ENCODE measurements around the gene PURA. TPM values are rescaled to one million over a fixed set of nuclear protein-coding genes. Genes with fewer than 3 reads are reported as not detected.
A peak's percentile ranks its signal among the peaks of the same experiment; 100 is the strongest.

The PURA gene
- total and polyA plus RNA-seq, 2 donors (not counting 3 experiments of a cell fraction or from before 2014, with no cell fraction given): 1.3 to 8.2 TPM

DNA sequence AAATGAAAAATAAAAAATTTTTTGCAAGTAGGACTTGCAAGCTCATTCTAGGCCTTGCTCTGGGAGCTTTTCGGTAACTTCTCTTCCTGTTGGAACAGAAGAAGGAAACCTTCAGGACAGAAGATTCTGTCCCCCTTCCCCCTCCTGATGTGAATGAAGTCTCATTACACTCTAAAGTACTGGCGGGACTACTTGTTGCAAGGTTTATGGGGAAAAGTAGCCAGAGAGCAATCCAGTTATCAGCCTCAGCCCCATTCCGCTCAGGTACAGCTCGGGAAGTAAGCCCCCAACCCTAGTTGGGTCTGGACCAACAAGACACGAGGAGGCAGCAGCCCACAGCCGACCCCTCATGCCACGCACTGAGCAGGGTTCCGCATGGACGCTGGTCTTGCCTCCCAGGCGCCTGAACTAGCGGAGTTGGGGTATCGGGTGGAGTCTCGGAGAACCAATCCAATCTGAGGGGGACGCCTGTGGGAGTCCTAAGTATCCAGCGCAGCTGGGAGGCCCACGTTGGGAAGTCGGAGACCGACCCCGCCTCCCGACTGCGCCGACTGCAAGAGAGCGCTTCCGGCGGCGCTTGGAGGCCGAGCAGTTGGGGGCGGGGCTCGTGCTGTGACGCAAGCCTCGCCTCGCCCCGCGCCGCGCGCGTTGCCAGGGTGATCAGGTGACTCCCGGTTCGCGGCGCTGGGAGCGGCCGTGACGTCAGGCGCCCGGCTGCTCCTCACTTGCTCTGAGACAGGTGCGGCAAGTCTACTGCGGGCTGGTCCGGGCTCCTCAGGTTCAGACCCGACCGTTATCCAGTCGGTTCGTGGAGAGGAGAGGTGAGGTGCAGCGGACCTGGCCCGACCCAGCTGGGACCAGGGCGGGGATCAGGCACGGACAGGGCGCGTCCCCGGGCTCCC, 60.8 kb downstream of the PURA start, which contains the start of gene CYSTM1:
Gene CYSTM1, plus strand, starts transcription at position 724 of the 902 bp plus-strand sequence. CDS start 19,278 bp downstream, outside the sequence.
- BruUV-seq (replicated peaks): TSS peak; percentile 59
- Histone ChIP-seq H3K9ac (replicated peaks; ENCODE audit: extremely low read depth, insufficient read depth, low read length) (peak within 1 kb of the TSS; percentile 92), H3K4me3 (replicated peaks in 1 of 3; ENCODE audit: insufficient read depth in 1 of 3, low read depth in 1 of 3, low read length in 3 of 3) (peak within 1 kb of the TSS; percentile 49 to 100 (median 56)), H3K4me2 (ENCODE audit: insufficient read depth, low read length) (peak within 1 kb of the TSS; percentile 77), H3K36me3 (ENCODE audit: control insufficient read depth in 2 of 2, extremely low read depth in 1 of 2, insufficient read depth in 2 of 2, low read length in 2 of 2) (no peaks in the 10 kb centered on the region), H2AFZ (ENCODE audit: low read depth, low read length) (peak within 1 kb of the TSS; percentile 82), H4K20me1 (replicated peaks; ENCODE audit: control insufficient read depth, extremely low read depth, insufficient read depth, low read length) (no peaks in the 10 kb centered on the region), H3K9me3 (replicated peaks; ENCODE audit: control insufficient read depth, insufficient read depth, low read length) (no peaks in the 10 kb centered on the region), H3K79me2 (ENCODE audit: control insufficient read depth, insufficient read depth, low read length) (no peaks in the 10 kb centered on the region), H3K9me1 (replicated peaks; ENCODE audit: control insufficient read depth, extremely low read depth, insufficient read depth, low read length) (no peaks in the 10 kb centered on the region), H3K4me1 (ENCODE audit: control insufficient read depth, extremely low read depth, insufficient read depth, low read length) (peaks cover 11% of the 10 kb centered on the region), H3K27ac (ENCODE audit: insufficient read depth, low read depth, low read length) (peak within 1 kb of the TSS; percentile 75), H3K27me3 (ENCODE audit: control insufficient read depth in 2 of 2, insufficient read depth in 2 of 2, low read length in 2 of 2) (peaks cover 0 to 1% of the 10 kb centered on the region in 2 experiments)
- dilution Hi-C loops (cut with MboI; ENCODE audit: extremely low pct_ligation_motif_present, low sequenced_read_pairs) (no loop called here), intact Hi-C loops (cut with micrococcal nuclease) (loop anchor here (2.0 to 5.0 kb wide), 2 partner anchors 66 to 183 kb away; no protein-coding TSS in a partner anchor)
- POLR2A ChIA-PET: interaction anchor here (0.9 kb wide), 1 partner anchor 9 kb away, joined by 4 read pairs; no protein-coding TSS in a partner anchor
- DNase-seq (ENCODE audit: low read depth, low spot score) (peak; percentile 93), FAIRE-seq (peak; percentile 93)
- CTCF ChIA-PET: interaction anchor here (0.7 to 3.1 kb wide), 7 partner anchors 16 to 184 kb away, joined by 3 to 12 read pairs (median 3); no protein-coding TSS in a partner anchor
- TF ChIP-seq POLR2AphosphoS5 (IDR thresholded peaks at IDR 0.05; ENCODE audit: insufficient read depth, low read depth, low read length) (peak; percentile 78), MYC (IDR thresholded peaks at IDR 0.05; ENCODE audit: low read depth, low read length) (no peak), JUN (IDR thresholded peaks at IDR 0.05; ENCODE audit: borderline replicate concordance, insufficient read depth, insufficient read length, low read depth) (no peak), POLR2A (IDR thresholded peaks at IDR 0.05; ENCODE audit: low read depth, low read length) (peak; percentile 69), FOS (IDR thresholded peaks at IDR 0.05; ENCODE audit: borderline replicate concordance, insufficient read depth, low read length) (no peak), GATA2 (IDR thresholded peaks at IDR 0.05; ENCODE audit: insufficient read depth, insufficient read length, low read depth, low read length) (no peak), EZH2 (IDR thresholded peaks at IDR 0.05; ENCODE audit: borderline replicate concordance, low read depth, low read length, severe bottlenecking) (no peak)
- TF ChIP-seq, protein P1, sequence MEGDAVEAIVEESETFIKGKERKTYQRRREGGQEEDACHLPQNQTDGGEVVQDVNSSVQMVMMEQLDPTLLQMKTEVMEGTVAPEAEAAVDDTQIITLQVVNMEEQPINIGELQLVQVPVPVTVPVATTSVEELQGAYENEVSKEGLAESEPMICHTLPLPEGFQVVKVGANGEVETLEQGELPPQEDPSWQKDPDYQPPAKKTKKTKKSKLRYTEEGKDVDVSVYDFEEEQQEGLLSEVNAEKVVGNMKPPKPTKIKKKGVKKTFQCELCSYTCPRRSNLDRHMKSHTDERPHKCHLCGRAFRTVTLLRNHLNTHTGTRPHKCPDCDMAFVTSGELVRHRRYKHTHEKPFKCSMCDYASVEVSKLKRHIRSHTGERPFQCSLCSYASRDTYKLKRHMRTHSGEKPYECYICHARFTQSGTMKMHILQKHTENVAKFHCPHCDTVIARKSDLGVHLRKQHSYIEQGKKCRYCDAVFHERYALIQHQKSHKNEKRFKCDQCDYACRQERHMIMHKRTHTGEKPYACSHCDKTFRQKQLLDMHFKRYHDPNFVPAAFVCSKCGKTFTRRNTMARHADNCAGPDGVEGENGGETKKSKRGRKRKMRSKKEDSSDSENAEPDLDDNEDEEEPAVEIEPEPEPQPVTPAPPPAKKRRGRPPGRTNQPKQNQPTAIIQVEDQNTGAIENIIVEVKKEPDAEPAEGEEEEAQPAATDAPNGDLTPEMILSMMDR (IDR thresholded peaks at IDR 0.05; ENCODE audit: extremely low read depth in 1 of 2, insufficient read depth in 1 of 2, low read depth in 1 of 2, low read length in 2 of 2): no peak
- TF ChIP-seq, protein P2, sequence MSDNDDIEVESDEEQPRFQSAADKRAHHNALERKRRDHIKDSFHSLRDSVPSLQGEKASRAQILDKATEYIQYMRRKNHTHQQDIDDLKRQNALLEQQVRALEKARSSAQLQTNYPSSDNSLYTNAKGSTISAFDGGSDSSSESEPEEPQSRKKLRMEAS (IDR thresholded peaks at IDR 0.05; ENCODE audit: insufficient read depth, insufficient read length): no peak

Other genes starting within 250 kb of the PURA start
- 0.30 and 0.42 TPM in 2 replicates for gene NRG2, start 70.8 kb upstream of the PURA start, total RNA-seq
- gene NRG2, start 70.8 kb upstream of the PURA start, polyA plus RNA-seq: 0.26 and 0.30 TPM in 2 replicates
- gene IGIP, start 11.8 kb downstream of the PURA start, total RNA-seq: 2.4 and 3.3 TPM in 2 replicates
- gene IGIP, start 11.8 kb downstream of the PURA start, polyA plus RNA-seq: 0.62 and 0.86 TPM in 2 replicates
- gene CYSTM1, start 61.1 kb downstream of the PURA start, total RNA-seq: 28.9 and 36.0 TPM in 2 replicates
- gene CYSTM1, start 61.1 kb downstream of the PURA start, polyA plus RNA-seq: 41.5 and 50.4 TPM in 2 replicates
- 107 and 108 TPM in 2 replicates for gene PFDN1, start 189.0 kb downstream of the PURA start, total RNA-seq
- 156 and 158 TPM in 2 replicates for gene PFDN1, start 189.0 kb downstream of the PURA start, polyA plus RNA-seq
- 33.2 and 35.3 TPM in 2 replicates for gene HBEGF, start 232.5 kb downstream of the PURA start, total RNA-seq
- gene HBEGF, start 232.5 kb downstream of the PURA start, polyA plus RNA-seq: 62.9 and 79.8 TPM in 2 replicates
- gene SLC4A9, start 246.1 kb downstream of the PURA start, total RNA-seq: not detected in 2 replicates
- not detected in 2 replicates for gene SLC4A9, start 246.1 kb downstream of the PURA start, polyA plus RNA-seq